NCI-H146 (cell line): Measurements from ENCODE around the gene FRA10AC1.
"Not testable (repeated sequence)": the region's sequence is repeated elsewhere in the genome, so short reads cannot be mapped to it uniquely, and the experiment has no call there.

ENCODE experiments used
- DNase-seq: peaks from one replicate; lab custom pipeline; 2025; lab: John Stamatoyannopoulos, UW

FRA10AC1 gene

DNA sequence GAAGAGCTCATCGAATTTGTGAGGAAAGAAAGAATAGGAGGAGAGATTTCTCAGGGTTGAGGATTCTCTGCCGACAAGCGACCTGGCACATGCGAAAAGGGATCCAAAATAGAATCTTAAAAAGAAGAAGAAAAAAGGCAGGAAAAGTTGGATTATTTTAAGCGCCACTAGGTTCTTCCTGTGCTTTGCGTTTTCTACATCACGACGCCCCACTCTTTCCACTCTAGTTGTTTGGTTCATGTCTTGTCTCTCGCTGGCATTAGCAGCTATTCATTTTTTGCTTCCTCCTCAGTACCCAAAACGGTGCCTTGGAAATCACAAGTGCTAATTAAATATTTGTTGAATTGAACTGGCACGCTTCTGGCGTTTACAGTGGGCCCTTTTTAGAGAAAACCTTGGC lies 674 bp upstream of the FRA10AC1 start:
- peak; percentile 48 for DNase-seq

DNA sequence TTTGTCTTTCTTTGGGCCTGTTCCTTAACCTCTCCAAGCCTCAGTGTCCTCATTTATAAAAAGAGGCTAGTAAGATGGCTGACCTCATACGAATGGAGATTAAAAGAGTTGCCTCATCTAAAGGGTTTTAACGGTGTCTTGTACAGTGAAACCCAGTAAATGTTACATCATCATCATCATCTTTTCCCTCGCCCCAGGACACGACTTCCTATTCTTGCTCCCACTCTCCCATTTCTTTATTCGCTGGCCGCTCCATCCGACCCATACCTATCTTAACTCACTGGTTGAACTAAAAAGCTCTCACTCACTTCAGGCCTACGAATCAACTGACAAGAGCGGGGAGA lies 554 bp downstream of the FRA10AC1 start:
- peak; percentile 39 for DNase-seq

DNA sequence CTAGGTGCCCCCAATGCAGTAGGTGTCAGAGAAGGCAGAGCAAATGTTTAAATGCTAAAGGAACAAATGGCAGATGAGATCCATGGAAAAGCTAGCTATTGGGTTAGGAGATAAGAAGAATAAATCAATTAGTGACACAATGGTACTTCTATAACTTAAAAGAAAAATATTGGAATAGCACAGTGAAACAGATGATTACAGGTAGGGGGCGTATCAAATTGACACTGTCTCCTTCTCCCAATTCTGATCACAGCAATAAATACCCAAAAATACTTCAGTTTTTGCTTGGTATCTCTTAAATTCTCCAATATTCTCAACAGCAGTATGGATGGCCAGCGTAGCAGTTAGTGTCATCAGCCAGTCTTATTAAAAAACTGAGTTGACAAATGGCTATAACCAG lies 5.2 kb downstream of the FRA10AC1 start:
- DNase-seq, result no peak

DNA sequence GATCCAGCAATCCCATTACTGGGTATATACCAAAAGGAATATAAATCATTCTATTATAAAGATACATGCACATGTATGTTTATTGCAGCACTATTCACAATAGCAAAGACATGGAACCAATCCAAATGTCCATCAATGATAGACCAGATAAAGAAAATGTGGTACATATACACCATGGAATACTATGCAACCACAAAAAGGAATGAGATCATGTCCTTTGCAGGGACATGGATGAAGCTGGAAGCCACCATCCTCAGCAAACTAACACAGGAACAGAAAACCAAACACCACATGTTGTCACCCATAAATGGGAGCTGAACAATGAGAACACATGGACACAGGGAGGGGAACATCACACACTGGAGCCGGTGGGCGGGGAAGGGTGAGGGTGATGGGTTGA lies 5.8 kb downstream of the FRA10AC1 start:
- not testable (repeated sequence) for DNase-seq

DNA sequence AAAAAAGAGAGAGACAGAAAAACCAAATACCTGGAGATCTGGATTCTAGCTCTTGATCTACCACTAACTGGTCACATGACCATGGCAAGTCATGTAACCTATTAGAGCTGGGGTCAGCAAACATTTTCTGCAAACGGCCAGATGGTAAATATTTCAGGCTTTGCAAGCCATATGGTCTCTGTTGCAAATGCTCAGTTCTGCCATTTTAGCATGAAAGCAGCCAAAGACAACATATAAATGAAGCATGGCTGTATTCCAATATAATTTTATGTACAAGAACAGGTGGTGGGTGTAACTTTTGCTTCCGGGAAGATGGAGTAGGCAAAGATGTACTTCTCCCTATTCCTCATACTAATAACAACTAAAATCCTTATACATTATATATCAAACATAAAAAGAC lies 6.7 kb downstream of the FRA10AC1 start:
- no peak for DNase-seq

DNA sequence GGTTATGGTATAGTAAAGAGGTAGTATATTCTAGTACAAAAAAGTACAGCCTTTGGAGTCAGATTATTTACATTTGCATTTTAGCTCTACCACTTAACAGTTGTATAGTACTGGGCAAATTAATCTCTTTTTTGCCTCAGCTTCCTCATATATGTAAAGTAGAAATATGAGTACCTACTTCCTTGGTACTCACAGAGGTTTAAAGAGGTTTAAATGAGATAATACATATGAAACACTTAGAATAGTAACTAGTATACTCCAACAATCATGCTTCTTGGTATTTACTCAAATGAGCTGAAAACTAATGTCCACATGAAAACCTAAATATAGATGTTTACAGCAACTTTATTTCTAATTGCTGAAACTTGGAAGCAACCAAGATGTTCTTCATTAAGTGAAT lies 14.7 kb downstream of the FRA10AC1 start:
- no peak for DNase-seq

DNA sequence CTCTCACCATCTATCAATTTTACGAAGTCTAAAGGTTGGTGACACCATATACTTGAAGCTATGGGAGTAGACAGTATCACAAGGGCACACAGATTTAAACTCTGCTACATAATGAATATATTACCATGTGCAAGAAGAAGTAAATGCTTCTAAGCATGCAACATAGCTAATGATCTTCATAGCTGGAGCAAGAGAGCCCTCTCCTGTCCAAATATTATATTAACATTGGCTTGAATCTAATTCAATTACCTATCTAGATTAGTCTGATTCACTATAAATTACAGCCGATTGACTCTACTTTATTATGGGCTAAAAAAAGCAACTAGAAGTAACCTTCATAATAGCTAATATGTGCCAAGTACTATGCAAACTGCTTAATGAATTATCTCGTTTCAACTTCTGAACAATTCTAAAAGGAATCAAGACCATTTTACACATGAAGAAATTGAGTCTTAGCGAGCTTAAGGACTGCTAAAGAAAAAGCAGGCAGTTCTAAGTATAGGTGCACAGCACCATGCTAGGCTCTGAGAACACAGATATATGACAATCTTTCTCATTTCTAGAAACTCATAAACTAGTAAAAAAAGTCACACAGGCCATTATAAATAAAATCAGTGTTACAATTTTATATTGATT lies 21.9 kb downstream of the FRA10AC1 start:
- DNase-seq, result peak; percentile 49

DNA sequence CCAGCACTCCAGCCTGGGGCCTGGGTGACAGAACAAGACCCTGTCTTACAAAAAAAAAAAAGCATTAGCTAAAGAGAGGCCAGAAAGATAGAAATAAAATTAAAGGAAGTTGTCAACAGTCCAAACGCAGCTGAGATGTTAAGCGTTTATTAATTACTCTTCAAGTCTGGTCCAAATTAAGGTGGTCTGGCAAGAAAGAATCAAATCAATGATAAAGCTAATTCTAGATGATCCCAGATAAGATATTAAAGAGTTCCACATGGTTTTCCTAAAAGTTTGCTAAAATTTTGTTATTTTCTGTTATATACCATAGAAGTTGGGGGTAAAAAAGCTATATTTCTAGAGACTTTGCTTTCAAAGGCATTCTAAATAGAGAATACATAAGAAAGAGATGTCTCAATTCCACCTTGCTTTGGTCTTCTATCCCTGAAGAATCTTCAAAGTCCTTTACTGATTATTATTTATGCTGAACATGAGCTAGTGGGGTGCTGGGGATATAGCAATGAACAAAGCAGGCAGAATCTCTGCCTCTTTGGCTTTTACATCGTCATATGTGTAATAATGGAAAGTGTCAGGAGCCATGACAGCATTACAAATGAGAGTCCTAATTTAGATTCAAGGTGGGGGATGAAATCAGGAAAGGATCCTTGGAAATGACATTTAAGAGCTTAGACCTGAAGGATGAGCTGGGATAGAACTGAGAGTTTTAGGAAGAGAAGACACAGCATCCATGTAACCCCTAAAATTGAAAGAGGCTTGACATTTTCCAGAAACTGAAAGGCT lies 23.4 kb downstream of the FRA10AC1 start:
- no peak for DNase-seq

DNA sequence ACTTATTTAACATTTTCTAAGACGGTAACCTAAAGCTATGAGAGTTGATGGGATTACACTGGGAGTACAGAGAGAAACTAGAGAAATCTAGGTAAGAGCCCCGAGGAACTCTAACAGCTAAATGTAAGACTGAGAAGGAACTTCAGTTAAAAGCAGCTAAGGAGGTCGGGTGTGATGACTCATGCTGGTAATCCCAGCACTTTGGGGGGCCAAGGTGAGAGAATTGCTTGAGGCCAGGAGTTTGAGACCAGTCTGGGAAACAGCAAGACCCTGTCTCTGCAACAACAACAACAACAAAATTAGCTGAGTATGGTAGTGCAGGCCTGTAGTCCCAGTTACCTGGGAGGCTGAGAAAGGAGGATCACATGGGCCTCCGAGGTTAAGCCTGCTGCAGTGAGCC lies 24.0 kb downstream of the FRA10AC1 start:
- DNase-seq, result no peak

DNA sequence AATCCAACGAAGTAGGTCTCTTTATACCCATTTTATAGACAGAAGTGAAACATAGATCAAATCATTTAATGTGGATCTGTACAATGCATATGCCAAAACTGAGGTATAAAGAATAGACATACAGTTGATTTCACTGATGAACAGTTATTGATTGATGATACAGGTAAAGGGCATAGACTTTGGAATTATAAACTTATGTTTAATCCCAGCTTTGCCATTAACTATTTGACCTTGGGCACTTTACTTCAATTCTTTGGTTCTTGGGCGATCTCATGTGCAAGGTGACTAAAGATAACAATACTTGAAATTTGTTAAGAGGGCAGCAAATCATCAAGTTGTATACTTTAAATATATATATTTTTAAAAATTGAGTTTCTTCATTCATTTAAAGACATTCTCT lies 28.6 kb downstream of the FRA10AC1 start:
- DNase-seq, result no peak

DNA sequence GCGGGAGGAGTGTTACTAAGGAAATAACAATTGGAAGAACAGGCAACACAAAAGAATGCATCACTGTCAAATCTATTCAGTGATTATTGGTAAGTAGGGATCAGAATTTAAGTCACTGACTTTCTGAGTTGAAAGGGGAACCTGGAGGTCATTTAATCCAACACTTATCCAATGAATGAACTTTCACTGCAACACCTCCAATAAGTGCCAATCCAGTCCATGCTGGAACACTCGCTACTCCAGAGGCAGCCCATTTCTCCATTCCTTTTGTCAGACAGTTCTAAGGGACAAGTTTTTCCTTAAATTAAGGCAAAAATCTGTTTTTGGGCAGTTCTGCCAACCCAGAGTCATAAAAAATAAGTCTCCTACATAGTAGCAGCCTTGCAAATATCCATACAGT lies 29.5 kb downstream of the FRA10AC1 start:
- DNase-seq, result no peak

DNA sequence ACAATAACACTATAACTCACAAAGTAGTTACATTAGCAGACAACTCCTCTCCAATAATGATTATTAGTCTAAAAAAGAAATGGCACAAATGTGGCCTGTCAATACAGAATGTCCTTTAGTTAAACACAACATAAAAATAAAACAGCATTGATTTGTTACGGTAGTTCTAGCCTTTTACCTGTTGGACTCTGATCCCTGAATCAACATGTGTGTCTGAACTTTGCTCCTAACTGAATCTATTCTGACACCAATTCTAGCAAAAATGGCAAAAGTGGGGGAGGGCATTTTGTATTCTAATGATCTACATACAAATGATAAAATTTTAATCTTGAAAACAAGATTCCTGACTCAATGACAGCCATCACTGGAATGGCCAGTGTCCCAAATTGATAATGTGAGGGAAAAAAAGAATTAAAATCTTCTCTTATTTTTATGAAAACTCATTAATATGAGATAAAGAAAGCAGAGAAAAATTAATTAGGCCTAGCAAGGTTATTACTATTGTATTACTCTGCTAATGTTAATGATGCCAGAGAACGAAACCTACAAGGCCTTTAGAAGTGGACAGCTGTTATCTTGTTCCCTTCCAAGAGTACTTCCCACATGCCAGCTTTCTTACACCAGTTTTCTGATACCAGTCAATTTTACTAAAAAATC lies 30.2 kb downstream of the FRA10AC1 start:
- no peak for DNase-seq

DNA sequence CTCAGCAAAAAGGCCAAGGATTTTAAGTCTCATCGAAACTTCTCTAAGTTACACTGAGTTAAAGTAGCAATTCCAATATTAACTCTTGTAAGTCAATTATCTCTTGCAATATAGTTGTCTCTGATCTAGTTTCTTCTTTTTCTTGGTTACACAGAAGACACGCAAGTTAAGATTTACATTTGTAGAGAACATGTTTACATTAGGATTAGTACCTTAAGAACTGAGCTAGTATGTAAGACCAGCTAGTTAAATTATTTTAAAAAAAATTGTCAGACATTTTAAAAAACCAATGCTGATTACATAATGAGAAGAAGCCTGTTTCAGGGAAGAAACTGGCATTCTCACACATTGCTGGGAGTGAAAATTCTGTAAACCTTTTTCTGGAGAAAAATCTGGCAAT lies 31.4 kb downstream of the FRA10AC1 start:
- no peak for DNase-seq

DNA sequence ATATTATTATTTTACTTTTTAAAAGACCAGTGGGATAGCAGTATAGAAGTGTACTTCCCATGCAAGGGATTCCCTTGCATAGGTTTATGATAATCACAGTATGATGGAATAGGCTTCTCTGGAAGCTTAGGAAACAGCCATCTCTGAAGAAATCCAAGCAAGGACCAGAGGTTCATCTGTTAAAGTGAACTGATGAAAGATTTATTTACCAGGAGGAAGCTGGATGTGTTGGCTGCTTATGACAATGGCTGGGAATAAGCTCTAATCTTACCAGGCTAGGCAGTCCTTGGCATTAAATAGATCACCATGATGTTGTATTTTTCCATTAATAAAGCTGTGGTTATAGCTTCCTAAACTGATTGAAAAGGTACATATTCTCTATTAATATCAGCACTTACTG lies 32.0 kb downstream of the FRA10AC1 start:
- DNase-seq, result no peak

DNA sequence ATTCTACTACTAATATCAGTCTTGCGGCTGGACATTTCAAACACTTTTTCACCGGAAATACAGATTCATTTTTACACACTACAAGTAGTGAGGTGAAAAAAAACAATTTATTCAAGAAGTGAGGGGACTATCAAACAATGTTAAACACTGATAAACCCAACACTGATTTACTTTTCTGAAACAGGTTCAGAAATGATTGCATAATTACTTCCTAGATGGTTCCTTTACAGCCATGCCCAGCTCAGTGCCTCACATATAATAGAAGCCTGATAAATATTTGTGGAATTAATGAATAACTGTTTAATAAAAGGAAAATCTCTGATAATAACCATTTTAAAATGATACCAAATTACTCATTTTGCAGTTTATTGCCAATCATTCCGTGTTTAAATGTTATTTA lies 34.6 kb downstream of the FRA10AC1 start:
- no peak for DNase-seq

DNA sequence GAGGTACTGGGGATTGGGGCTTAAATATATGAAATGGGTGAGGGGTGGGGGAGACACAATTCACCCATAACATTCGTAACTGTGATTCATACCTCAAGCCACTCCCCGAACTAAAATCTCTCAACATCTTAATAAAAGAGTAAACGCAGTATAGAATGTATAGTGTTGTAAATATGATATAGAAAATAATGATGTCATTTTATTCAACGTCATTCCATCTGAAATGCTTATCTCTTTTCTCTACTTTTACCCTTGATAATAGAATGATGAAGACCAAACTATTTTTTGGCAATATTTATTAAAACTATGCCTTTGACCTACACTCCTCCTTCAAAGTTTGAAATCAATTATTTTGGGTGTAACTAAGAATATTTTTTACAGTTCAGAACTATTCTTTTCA lies 36.4 kb downstream of the FRA10AC1 start:
- no peak for DNase-seq

DNA sequence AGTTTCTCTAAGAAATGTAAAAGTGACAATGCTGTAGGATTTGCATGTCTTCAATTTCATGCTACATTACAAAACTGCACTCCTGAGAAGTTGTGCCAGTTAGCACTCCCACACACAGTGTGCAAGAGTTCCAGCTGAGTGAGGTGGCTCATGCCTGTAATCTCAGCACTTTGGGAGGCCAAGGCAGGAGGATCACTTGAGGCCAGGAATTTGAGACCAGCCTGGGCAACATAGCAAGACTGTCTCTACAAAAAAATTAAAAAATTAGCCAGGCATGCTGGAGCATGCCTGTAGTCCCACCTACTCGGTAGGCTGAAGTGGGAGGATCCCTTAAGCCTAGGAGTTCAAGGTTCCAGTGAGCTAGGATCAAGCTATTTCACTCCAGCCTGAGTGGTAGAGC lies 44.6 kb downstream of the FRA10AC1 start:
- no peak for DNase-seq

DNA sequence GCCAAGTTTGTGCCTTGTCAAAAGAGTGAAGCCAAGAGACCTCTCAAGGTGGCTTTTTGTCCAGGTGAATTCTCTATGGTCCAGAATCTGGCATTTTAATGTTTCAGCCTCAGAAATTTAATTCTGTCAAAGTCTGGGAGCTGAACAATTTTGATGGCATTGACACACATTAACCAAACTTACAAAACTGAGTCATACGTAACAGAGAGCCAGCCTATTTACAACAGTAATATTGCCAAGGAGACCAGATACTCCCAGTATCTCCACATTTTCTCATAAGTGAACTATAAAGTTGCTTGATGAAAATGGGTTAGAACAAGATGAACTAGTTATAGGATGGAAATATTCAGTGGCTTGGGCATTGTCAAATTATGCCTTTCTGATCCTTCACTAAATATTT lies 46.2 kb downstream of the FRA10AC1 start:
- no peak for DNase-seq

DNA sequence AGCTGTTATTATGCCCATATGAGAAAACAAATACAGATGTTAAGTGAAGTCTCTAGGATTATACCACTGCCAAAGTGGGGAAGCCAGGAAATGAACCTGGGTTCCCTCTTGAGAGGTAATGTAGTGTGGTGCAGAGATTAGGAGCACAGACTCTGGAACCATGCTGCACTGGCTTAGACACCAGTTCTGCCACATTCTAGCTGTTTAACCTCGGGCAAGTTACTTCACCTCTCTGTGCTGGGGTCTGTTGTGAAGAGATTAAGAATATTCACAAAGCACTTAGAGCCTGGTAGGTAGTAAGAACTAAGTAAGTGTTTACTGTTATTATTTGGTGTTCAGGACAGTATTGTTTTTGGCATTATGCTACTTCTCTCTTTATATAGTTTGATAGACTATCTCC lies 48.2 kb downstream of the FRA10AC1 start:
- DNase-seq, result no peak

DNA sequence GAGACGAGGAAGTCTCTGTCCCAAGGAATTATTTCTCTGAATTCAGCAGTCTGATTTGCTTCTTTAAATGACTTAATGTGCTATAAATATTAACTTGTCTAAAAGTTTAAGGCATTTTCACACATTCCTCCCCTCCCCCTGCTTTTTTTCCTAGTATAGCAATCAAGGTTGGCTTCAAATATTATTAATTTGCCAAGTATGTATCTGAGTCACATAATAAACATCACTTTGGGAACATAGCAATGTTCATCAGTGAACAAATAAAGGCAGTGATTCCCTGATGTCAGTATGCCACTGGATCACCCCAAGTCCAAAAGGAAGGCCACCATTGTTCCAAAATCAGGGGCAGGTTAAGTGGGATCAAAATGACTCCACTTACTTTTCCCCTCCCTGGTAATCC lies 49.5 kb downstream of the FRA10AC1 start:
- no peak for DNase-seq

DNA sequence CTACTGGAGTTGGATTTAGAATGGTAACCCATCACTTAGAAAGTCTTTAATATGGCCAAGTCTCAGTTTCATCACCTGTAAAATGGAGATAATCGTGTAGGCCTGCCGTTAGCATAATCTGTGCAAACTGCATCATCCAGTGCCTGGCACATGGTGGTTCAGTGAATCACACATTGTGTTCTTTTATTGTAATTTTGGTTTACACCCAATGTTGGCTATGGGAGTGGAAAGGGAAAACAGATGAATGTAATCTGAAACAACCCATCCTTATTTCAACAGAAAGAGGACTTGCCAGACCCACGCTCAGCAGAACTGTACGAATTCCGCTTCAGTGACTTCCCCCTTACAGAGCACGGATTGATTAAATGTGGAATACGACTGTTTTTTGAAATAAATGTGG lies 62.6 kb downstream of the FRA10AC1 start:
- DNase-seq, result no peak

DNA sequence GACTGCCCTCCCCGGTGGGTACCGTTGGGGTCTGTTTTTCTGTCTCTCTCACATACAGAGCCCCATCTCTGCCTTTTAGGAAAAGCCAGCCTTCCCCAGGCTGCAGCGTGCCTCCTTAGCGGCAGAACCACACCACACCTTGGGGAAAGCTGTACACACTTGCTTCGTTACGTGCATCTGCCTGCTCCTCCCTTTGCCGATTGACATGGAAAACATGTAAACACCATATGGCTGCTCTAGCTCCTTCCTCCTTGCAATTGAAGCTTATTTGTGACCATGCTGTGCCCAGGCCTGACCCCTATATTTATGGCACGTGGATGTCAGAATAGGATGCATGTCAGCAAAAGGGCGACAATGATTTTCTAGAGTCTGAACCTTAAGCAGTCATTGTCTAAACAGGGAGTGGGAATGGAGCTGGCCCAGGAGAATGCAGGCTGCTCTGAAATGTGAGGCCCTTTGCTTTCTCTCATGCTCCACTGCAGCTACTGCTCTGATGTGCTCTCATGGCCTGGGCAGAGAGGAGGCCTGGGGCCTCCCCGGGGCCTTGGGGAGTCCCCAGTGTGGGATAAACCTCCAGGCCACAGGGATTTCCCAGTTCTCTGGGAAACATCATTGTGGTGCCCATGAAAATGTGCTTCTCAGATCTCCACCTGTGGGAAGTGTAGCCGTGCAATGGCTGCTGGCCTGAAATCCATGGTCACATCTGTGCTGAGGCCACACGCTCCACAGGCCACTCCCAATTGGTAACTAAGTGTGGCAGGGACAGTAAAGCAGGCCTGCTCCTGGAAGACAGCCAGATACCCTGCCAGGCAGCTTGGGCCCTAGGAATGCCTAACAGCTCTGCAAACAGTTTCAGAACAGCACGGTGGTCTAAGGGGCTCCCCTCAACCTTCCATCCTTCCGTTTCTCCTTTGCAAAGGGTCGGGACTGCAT lies 71.5 kb downstream of the FRA10AC1 start:
- DNase-seq, result peak; percentile 14
